ENCODE data around the gene MAT2B. TPM values are rescaled to one million over a fixed set of nuclear protein-coding genes. Genes with fewer than 3 reads are reported as not detected.

Gene MAT2B
- total and polyA plus RNA-seq, 2 donors (not counting 1 experiment from before 2014, with no cell fraction given), result 33.9 to 123 TPM

- Histone ChIP-seq H2AFZ (ENCODE audit: insufficient read depth, low read depth, low read length, poor library complexity, severe bottlenecking) (no peak overlapping the region), H3K27ac (ENCODE audit: low read length in 2 of 2) (no peak overlapping the region), H3K4me1 (ENCODE audit: control insufficient read depth in 2 of 2, insufficient read depth in 2 of 2, low read length in 2 of 2) (peaks cover 13 to 22% of the 10 kb centered on the region in 2 donors), H3K4me3 (ENCODE audit: control extremely low read depth in 1 of 5, extremely low read depth in 1 of 5, insufficient read depth in 1 of 5, low read depth in 2 of 5, low read length in 4 of 5) (no peak overlapping the region), H3K4me2 (replicated peaks; ENCODE audit: low read depth, low read length, poor library complexity, severe bottlenecking) (no peak overlapping the region), H3K36me3 (replicated peaks in 1 of 2; ENCODE audit: control extremely low read depth in 1 of 2, control insufficient read depth in 1 of 2, extremely low read depth in 1 of 2, insufficient read depth in 2 of 2, low read length in 1 of 2) (peaks cover 2 to 25% of the 10 kb centered on the region in 2 experiments), H3K79me2 (ENCODE audit: control insufficient read depth, insufficient read depth, low read length) (peaks cover 30% of the 10 kb centered on the region), H3K9ac (ENCODE audit: low read length) (no peak overlapping the region), H3K9me3 (ENCODE audit: control extremely low read depth in 1 of 3, control insufficient read depth in 2 of 3, insufficient read depth in 1 of 3, low read length in 2 of 3) (no peaks in the 10 kb centered on the region), H3K27me3 (replicated peaks in 1 of 4; ENCODE audit: control extremely low read depth in 1 of 4, control insufficient read depth in 3 of 4, insufficient read depth in 4 of 4, low read length in 3 of 4) (no peaks in the 10 kb centered on the region), H4K20me1 (ENCODE audit: control insufficient read depth, insufficient read depth, low read length, poor library complexity, severe bottlenecking) (no peaks in the 10 kb centered on the region)
- TF ChIP-seq EZH2 (IDR thresholded peaks at IDR 0.05; ENCODE audit: borderline replicate concordance, insufficient read depth, low read depth, low read length, poor library complexity, severe bottlenecking), result no peak
- no peak for TF ChIP-seq CTCF (IDR thresholded peaks at IDR 0.05)
- Mint-ChIP-seq H3K4me3 (no peak overlapping the region), H3K27me3 (no peaks in the 10 kb centered on the region), H3K4me1 (peaks cover 27% of the 10 kb centered on the region), H3K27ac (no peak overlapping the region), H3K9me3 (ENCODE audit: insufficient read depth) (no peaks in the 10 kb centered on the region)
- ChIA-PET CTCF (interaction anchor here (0.7 to 6.9 kb wide), 2 partner anchors 11 to 16 kb away, joined by 3 to 49 read pairs; partner anchors contain the start of gene CCNG1), POLR2A (no interaction called here)
- intact Hi-C loops (cut with micrococcal nuclease), result no loop called here
- ATAC-seq (ENCODE audit: low read depth) (no peak), DNase-seq (no peak)
- no CpG with 5 or more reads among the region's 2 CpGs for WGBS (ENCODE audit: insufficient coverage)
These were observed 49.3 kb upstream of the MAT2B start for GRCh38 chr5:163456029-163456589.

DNA sequence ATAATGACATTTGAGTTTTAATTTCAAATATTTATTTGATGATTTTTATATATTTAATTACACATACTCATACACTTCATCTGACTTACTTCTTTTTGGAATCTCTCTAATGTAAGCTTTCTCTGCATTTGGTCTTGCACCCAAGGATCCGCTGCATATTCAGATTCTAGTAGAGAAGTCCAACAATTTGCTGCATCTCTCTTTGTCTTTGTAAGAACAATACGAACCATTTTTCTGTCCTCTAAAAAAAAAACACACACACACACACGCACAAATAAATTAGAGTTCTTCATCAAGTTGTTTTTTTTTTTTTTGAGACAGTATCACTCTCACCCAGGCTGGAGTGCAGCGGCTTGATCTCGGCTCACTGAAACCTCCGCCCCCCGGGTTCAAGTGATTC lies 48.6 kb upstream of the MAT2B start:
- 100% methylated on average over 4 of the region's 7 CpGs for WGBS (ENCODE audit: insufficient coverage)
- Histone ChIP-seq H3K9ac (ENCODE audit: low read length) (no peak overlapping the region), H3K27ac (ENCODE audit: low read length in 2 of 2) (no peak overlapping the region), H3K9me3 (ENCODE audit: control extremely low read depth in 1 of 3, control insufficient read depth in 2 of 3, insufficient read depth in 1 of 3, low read length in 2 of 3) (no peaks in the 10 kb centered on the region), H2AFZ (ENCODE audit: insufficient read depth, low read depth, low read length, poor library complexity, severe bottlenecking) (no peak overlapping the region), H3K27me3 (replicated peaks in 1 of 4; ENCODE audit: control extremely low read depth in 1 of 4, control insufficient read depth in 3 of 4, insufficient read depth in 4 of 4, low read length in 3 of 4) (no peaks in the 10 kb centered on the region), H4K20me1 (ENCODE audit: control insufficient read depth, insufficient read depth, low read length, poor library complexity, severe bottlenecking) (no peaks in the 10 kb centered on the region), H3K4me2 (replicated peaks; ENCODE audit: low read depth, low read length, poor library complexity, severe bottlenecking) (no peak overlapping the region), H3K79me2 (ENCODE audit: control insufficient read depth, insufficient read depth, low read length) (peaks cover 30% of the 10 kb centered on the region), H3K4me1 (ENCODE audit: control insufficient read depth in 2 of 2, insufficient read depth in 2 of 2, low read length in 2 of 2) (peaks cover 15 to 25% of the 10 kb centered on the region in 2 donors), H3K36me3 (replicated peaks in 1 of 2; ENCODE audit: control extremely low read depth in 1 of 2, control insufficient read depth in 1 of 2, extremely low read depth in 1 of 2, insufficient read depth in 2 of 2, low read length in 1 of 2) (peaks cover 2 to 21% of the 10 kb centered on the region in 2 experiments), H3K4me3 (ENCODE audit: control extremely low read depth in 1 of 5, extremely low read depth in 1 of 5, insufficient read depth in 1 of 5, low read depth in 2 of 5, low read length in 4 of 5) (no peak overlapping the region)
- Mint-ChIP-seq H3K4me3 (no peak overlapping the region), H3K27ac (no peak overlapping the region), H3K27me3 (no peaks in the 10 kb centered on the region), H3K4me1 (peaks cover 31% of the 10 kb centered on the region), H3K9me3 (ENCODE audit: insufficient read depth) (no peaks in the 10 kb centered on the region)
- ATAC-seq (ENCODE audit: low read depth), result no peak
- CTCF ChIA-PET, result interaction anchor here (0.7 to 6.9 kb wide), 3 partner anchors 12 to 17 kb away, joined by 3 to 50 read pairs (median 49); partner anchors contain the start of gene CCNG1
- intact Hi-C loops (cut with micrococcal nuclease), result no loop called here
- DNase-seq, result no peak
- POLR2A ChIA-PET, result no interaction called here
- TF ChIP-seq EZH2 (IDR thresholded peaks at IDR 0.05; ENCODE audit: borderline replicate concordance, insufficient read depth, low read depth, low read length, poor library complexity, severe bottlenecking), result no peak
- no peak for TF ChIP-seq CTCF (IDR thresholded peaks at IDR 0.05)

Measured in B cell (primary cell).